PC-3 (cell line): ENCODE measurements around the gene NPEPPS.

ENCODE experiments used
- CTCF ChIP-seq: fragments of 300-600 bp; sonication (generic); conservative IDR thresholded peaks from 2 replicates; pipeline ENCODE4 v1.5.1; 2017; ENCODE audit warnings: antibody characterized with exemption, low read depth, mild to moderate bottlenecking, low read length
- EZH2 ChIP-seq: fragments of 300-600 bp; sonication (generic); IDR thresholded peaks from one replicate; pipeline ENCODE4 v1.6.1; 2017; ENCODE audit warnings: antibody characterized with exemption, mild to moderate bottlenecking, low read length; ENCODE audit not compliant: unreplicated experiment
- EZH2phosphoT487 ChIP-seq: fragments of 300-600 bp; sonication (generic); IDR thresholded peaks from 2 replicates; pipeline ENCODE4 v1.6.1; 2018; ENCODE audit warnings: mild to moderate bottlenecking, antibody characterized with exemption, low read length, borderline replicate concordance

GRCh38 chr17:47643116-47643515, 112.2 kb downstream of the NPEPPS start:
- TF ChIP-seq CTCF (no peak), EZH2 (no peak), EZH2phosphoT487 (no peak)
